Subcutaneous adipose tissue (tissue), 4 donors: Measurements from ENCODE around the gene RPL26. TPM values are rescaled to one million over a fixed set of nuclear protein-coding genes. Genes with fewer than 3 reads are reported as not detected.

ENCODE experiments used
- CTCF ChIP-seq: fragments of 450-650 bp; IDR thresholded peaks from one replicate; pipeline ENCODE4 v1.5.1; 2016; ENCODE audit warnings: low read depth, mild to moderate bottlenecking, control low read depth, antibody characterized with exemption, moderate library complexity
- total RNA-seq, 4 donors: library from RNA; depleted of rRNA; stranded (reverse); fragments of >200 nt; gene quantifications; one replicate each; pipeline ENCODE4 v1.1.0, GENCODE V29; 2016

RPL26 gene
- total RNA-seq, 4 donors from 2014 or later, result 2,871 to 4,677 (median 3,762) TPM

DNA sequence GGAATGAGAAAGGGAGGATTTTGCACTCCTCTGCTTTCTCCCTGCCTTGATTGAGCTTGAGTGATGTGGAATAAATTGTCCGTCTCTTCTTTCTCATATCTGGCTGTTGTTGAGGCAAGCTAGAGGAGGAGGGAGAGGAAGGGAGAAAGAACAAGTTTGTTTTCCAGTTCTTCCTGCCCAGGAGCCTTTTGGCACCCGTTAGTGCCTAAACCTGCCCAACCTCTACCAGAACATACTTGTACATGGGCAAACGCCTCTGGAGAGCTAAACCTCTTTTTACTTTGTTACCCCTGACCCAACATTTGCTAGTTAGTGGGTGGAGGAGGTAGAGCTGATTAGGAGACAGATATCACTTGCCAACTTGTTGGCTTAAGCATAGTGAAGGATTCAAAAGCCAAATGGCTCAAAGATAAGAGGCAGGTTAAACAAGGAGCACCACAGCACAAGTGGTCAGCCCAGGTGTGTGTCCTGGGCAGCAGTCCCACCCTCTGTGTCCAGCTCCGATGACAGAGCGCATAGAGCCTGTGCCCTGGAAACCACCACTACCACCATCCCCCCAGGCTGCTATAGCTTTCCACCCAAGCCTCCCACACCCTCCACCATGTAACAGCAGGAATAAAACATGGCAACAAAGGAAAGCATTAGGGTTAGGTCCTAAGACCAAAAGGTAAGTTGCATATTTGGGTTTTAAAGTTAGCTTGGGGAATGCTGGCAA is 36.9 kb downstream of the RPL26 start:
- no peak for TF ChIP-seq CTCF

GRCh38 chr17:8345052-8345690 is 37.8 kb downstream of the RPL26 start:
- no peak for TF ChIP-seq CTCF

DNA sequence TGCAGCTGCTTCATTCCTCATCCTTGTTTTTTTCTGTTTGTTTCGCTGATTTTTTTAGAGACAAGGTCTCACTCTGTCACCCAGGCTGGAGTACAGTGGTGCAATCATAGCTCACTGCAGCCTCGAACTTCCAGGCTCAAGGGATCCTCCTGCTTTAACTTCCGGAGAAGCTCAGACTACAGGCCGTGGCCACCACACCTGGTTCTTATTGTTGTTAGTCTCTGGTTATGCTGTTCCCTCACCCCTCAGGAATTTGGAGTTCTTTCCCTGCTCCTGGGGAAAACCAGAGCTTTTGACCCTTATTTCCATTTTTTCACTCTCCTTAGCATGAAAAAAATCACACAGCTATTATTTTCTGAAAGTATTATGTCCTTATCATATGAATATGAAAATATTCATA is 41.5 kb downstream of the RPL26 start:
- TF ChIP-seq CTCF, result no peak

- no peak for TF ChIP-seq CTCF
These were observed 43.5 kb downstream of the RPL26 start, which contains the start of gene ODF4 for GRCh38 chr17:8339540-8339939. Gene ODF4 (plus strand): TSS chr17:8339840. CDS start chr17:8340052, 212 bp downstream.

DNA sequence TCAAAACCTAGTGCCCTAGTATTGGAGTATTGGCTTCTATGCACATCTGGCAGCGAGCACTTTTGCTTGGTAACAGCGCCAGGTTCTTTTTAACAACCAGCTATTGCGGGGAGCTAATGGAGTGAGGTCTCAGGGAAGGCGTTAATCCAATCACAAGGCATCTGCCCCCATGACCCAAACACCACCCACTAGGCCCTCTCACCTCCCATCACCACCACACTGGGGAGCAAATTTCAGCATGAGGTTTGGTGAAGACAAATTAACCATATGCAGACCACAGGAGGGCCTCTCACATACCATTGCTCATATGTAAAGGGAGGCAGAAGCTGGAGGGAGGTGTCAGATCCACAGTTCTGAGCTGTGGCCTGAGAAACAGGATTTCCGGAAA is 44.2 kb downstream of the RPL26 start:
- no peak for TF ChIP-seq CTCF

- TF ChIP-seq CTCF, result no peak
These were observed 44.9 kb downstream of the RPL26 start for GRCh38 chr17:8337802-8338752.

DNA sequence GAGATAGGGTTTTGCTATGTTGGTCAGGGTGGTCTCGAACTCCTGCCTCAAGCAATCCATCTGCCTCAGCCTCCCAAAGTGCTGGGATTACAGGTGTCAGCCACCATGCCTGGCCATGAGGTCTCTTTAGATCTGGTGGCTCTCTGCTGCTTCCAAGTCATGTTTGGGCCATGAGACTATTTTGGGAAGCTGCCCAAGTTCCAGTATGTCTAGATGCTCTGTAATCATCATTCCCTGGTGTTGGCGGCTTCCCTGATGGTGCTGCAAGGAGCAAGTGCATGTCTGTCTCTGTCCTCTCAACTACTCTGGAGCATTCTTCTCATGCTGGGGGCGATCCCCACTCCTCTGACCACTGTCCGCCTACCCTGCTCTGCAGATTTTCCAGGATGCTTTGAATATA is 49.7 kb downstream of the RPL26 start:
- TF ChIP-seq CTCF, result no peak
